OCI-M2 (cell line): ENCODE results near the gene USP21.
A peak's percentile ranks its signal among the peaks of the same experiment; 100 is the strongest.
"Not testable (repeated sequence)": the region's sequence is repeated elsewhere in the genome, so short reads cannot be mapped to it uniquely, and the experiment has no call there.

ENCODE experiments used
- DNase-seq: peaks from one replicate; lab custom pipeline; 2025; ENCODE audit not compliant: unreplicated experiment; lab: John Stamatoyannopoulos, UW

USP21 gene, protein sequence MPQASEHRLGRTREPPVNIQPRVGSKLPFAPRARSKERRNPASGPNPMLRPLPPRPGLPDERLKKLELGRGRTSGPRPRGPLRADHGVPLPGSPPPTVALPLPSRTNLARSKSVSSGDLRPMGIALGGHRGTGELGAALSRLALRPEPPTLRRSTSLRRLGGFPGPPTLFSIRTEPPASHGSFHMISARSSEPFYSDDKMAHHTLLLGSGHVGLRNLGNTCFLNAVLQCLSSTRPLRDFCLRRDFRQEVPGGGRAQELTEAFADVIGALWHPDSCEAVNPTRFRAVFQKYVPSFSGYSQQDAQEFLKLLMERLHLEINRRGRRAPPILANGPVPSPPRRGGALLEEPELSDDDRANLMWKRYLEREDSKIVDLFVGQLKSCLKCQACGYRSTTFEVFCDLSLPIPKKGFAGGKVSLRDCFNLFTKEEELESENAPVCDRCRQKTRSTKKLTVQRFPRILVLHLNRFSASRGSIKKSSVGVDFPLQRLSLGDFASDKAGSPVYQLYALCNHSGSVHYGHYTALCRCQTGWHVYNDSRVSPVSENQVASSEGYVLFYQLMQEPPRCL

GRCh38 chr1:161159087-161159912 lies at the start of gene USP21:
USP21 (plus strand) TSS chr1:161159500; CDS start chr1:161160641, 1,141 bp downstream.
- peak; percentile 39 for DNase-seq

- no peak for DNase-seq
Measured at GRCh38 chr1:161111117-161111516, 48.2 kb upstream of the USP21 start.

GRCh38 chr1:161111527-161111926 lies 47.8 kb upstream of the USP21 start:
- DNase-seq, result no peak

DNA sequence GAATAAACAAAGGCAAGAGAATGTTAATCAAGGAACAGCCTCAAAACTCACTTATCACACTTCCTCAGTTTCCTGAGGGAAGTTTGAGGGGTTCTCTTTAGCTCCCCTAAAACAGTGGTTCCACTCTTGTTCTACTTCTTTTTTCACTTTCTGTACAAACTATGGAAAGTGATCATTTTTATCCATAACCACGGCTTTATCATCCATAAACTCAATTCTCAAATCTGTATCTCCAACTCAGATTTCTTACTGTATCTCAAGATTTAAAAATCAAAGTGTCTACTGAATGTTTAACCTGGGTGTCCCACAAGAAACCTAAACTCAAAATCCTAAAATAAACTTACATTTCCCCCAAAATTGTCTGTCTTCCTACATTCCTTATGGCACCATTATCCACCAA lies 45.4 kb upstream of the USP21 start:
- no peak for DNase-seq

DNA sequence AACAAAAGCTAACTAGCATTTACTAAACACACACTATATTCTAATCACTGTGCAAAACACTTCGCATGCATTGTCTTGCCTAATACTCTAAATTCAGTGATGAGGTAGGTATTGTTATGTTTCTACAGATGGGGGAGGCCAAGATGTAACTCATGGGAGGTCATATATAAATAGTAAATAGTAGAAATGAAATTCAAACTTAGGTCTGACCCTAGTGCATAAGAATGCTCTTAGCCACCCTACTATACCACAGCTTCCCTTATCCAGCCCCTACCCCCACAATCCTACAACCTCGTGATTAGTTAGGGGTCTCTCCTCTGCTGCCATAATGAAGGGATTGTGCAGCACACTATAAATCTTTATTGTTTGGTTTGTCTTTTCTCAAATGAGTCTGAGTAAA lies 44.7 kb upstream of the USP21 start:
- DNase-seq, result no peak

DNA sequence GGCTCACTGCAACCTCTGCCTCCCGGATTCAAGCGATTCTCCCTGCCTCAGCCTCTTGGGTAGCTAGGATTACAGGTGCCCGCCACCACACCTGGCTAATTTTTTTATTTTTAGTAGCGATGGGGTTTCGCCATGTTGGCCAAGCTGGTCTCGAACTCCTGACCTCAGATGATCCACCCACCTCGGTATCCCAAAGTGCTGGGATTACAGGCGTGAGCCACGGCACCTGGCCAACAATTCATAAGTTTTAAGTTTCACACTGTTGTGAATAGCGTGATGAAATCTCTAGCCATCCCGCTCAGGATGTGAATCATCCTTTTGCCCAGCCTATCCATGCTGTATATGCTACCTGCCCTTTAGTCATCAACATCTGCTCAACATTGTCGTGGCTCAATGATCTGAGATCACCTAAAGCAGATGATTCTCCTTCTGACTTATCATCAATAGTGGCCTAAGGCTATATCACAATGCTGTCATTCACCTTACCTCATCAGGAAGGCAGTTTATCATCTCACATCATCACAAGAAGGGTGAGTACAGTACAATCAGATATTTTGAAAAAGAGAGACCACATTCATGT lies 44.1 kb upstream of the USP21 start:
- DNase-seq, result no peak

DNA sequence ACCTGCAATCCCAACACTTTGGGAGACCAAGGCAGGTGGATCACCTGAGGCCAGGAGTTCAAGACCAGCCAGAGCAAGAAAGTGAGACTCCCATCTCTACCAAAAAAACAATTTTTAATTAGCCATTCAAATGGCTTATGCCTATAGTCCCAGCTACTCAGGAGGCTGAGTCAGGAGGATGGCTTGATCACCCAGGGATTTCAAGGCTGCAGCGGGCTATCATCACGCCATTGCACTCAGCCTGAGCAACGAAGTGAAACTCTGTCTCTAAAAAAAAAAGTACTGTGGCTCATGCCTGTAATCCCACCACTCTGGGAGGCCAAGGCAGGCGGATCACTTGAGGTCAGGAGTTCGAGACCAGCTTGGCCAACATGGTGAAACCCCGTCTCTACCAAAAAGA lies 43.3 kb upstream of the USP21 start:
- not testable (repeated sequence) for DNase-seq

- DNase-seq, result peak; percentile 35
Measured at GRCh38 chr1:161117759-161118581, 41.3 kb upstream of the USP21 start, which contains the start of the genes NIT1 and PFDN2. NIT1 (plus strand) TSS chr1:161118105; CDS start chr1:161118177, 72 bp downstream. PFDN2 (minus strand) TSS chr1:161118037; CDS start chr1:161118026, 11 bp downstream.

DNA sequence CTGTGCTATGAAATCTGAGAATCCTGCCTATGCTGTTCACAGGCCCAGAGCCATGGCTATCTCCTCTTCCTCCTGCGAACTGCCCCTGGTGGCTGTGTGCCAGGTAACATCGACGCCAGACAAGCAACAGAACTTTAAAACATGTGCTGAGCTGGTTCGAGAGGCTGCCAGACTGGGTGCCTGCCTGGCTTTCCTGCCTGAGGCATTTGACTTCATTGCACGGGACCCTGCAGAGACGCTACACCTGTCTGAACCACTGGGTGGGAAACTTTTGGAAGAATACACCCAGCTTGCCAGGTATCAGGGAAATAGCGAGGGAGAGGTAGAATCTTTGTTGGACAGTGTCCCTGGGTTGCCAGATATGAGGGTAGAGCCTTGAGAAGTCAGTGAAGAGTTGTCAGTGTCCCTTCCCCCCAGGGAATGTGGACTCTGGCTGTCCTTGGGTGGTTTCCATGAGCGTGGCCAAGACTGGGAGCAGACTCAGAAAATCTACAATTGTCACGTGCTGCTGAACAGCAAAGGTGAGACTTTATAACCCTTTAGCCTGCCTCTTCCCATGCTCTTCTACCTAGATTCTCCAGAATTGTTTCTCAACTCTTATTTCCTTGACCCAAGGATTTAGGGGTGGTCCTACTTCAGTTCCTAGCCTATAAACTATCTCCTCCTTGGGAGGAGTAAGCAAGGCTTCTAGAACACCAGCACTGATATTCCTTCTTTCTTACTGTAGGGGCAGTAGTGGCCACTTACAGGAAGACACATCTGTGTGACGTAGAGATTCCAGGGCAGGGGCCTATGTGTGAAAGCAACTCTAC lies 40.0 kb upstream of the USP21 start:
- DNase-seq, result no peak

GRCh38 chr1:161121042-161121650 lies 38.2 kb upstream of the USP21 start:
- DNase-seq, result no peak

DNA sequence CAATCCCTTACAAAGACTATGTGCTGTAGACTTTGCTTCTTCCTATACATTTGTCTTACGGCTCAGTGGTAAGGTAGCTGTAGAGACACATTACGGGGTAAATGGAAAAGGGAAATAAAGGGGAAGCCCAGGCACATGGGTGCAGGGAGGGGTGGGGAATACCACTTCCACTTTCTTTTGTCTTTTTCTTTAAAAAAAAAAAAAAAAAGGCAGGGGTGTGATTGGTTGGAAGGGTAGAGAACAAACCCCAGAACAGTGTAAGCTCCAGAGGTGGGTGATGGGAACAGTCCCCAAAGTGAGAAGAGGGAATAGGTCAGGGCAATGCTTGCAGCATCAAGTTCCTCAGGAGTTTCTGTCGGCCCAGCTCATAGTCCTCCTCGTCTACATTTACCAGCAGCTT lies 37.5 kb upstream of the USP21 start:
- no peak for DNase-seq

DNA sequence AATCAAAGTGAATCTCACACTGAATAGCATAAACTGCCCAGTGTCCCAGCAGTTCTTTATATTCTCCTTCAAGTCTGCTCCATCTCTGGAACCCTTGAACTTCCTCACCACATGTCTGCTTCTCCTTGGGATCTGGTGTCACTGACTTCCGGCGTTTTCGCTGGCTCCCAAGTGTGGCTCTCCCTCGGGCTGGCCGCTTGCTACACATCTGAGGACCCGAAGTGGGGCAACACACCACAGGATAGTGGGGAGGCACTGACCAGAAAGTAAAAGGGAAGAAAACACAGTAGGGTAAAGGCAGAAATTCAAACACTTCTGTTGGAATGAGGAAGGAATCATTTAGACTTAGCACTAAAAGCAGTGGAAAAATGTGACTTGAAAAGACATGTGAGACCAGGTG lies 36.3 kb upstream of the USP21 start:
- no peak for DNase-seq

DNA sequence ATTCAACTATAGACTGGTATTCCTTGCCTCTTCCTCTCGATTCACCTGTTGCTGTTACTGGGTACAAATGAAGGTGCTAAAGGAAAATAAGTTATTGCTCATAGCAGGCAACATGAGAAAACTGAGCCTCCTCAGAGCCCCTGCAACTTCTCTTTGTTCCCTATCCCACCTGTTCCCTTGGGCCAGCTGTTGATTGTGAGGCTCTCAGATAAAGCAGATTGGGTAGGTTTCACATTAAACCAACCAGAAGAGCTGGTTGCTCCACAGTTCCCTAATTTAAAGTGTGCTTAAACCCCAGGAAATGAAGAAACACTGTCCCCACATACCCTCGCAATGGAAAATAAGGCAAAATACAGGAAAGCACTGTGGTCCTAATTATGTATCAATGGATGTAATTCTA lies 31.7 kb upstream of the USP21 start:
- no peak for DNase-seq

DNA sequence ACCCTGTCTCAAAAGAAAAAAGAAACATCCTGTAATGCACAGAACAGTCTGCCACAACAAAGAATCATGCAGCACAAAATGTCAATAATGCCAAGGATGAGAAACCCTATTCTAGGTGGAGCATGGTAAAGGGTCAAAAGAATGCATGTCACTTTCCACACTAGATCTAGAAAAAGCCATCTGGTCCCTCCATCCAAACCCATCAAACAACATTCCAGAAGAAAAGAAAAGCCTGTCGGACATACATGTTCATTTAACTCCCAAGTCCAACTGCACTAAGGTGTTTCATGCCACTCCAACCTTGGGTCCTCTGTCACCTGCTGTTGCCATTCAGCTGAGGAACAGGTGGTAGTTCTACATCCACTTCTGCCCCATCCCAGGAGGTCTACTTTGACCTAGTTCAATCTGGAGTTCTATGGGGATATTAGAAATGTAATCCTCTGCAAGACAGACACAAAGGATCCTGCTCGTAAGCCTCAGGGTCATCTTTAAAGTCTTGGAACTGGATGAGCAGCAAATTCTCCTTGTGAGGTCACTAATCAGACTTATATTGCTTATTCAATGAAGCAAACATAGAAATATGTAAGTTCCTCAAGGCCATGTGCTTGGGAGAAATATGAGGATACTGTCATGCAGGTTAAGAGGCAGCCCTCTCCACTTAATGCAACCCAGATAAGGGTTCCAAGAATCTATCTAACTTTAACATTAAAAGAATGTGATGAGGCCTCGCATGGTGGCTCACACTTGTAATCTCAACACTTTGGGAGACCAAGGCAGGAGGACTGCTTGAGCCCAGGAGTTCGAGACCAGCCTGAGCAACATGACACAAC lies 30.5 kb upstream of the USP21 start:
- no peak for DNase-seq

- DNase-seq, result no peak
Measured at GRCh38 chr1:161130266-161130665, 29.0 kb upstream of the USP21 start.

- no peak for DNase-seq
Measured at GRCh38 chr1:161131523-161132409, 27.5 kb upstream of the USP21 start.
